Measurements from ENCODE around the gene VPS26C. TPM values are rescaled to one million over a fixed set of nuclear protein-coding genes. Genes with fewer than 3 reads are reported as not detected.
A peak's percentile ranks its signal among the peaks of the same experiment; 100 is the strongest.

VPS26C gene
- total RNA-seq, 1 experiment from 2014 or later, result 56.2 TPM

GRCh38 chr21:37193676-37194075 lies 73.5 kb downstream of the VPS26C start:
- H3K4me3 ChIP-seq (ENCODE audit: insufficient read depth, low read depth, low read length), result no peak overlapping the region
- DNase-seq, result no peak
- H3K36me3 ChIP-seq (replicated peaks; ENCODE audit: control insufficient read depth, insufficient read depth, low read length), result no peaks in the 10 kb centered on the region
- H3K27me3 ChIP-seq (ENCODE audit: control insufficient read depth, insufficient read depth, low read length), result no peaks in the 10 kb centered on the region

GRCh38 chr21:37193006-37193405 lies 74.1 kb downstream of the VPS26C start:
- Histone ChIP-seq H3K27me3 (ENCODE audit: control insufficient read depth, insufficient read depth, low read length) (no peaks in the 10 kb centered on the region), H3K36me3 (replicated peaks; ENCODE audit: control insufficient read depth, insufficient read depth, low read length) (no peaks in the 10 kb centered on the region), H3K4me3 (ENCODE audit: insufficient read depth, low read depth, low read length) (no peak overlapping the region)
- DNase-seq, result peak; percentile 77

GRCh38 chr21:37192019-37192418 lies 75.1 kb downstream of the VPS26C start:
- Histone ChIP-seq H3K4me3 (ENCODE audit: insufficient read depth, low read depth, low read length) (no peak overlapping the region), H3K36me3 (replicated peaks; ENCODE audit: control insufficient read depth, insufficient read depth, low read length) (no peaks in the 10 kb centered on the region), H3K27me3 (ENCODE audit: control insufficient read depth, insufficient read depth, low read length) (no peaks in the 10 kb centered on the region)
- no peak for DNase-seq

GRCh38 chr21:37188825-37189224 lies 78.3 kb downstream of the VPS26C start:
- H3K36me3 ChIP-seq (replicated peaks; ENCODE audit: control insufficient read depth, insufficient read depth, low read length), result no peaks in the 10 kb centered on the region
- no peaks in the 10 kb centered on the region for H3K27me3 ChIP-seq (ENCODE audit: control insufficient read depth, insufficient read depth, low read length)
- H3K4me3 ChIP-seq (ENCODE audit: insufficient read depth, low read depth, low read length), result no peak overlapping the region
- no peak for DNase-seq

- Histone ChIP-seq H3K27me3 (ENCODE audit: control insufficient read depth, insufficient read depth, low read length) (no peaks in the 10 kb centered on the region), H3K4me3 (ENCODE audit: insufficient read depth, low read depth, low read length) (no peak overlapping the region), H3K36me3 (replicated peaks; ENCODE audit: control insufficient read depth, insufficient read depth, low read length) (no peaks in the 10 kb centered on the region)
- DNase-seq, result no peak
Measured at GRCh38 chr21:37186983-37187382, 80.2 kb downstream of the VPS26C start.

GRCh38 chr21:37184784-37185593 lies 82.1 kb downstream of the VPS26C start:
- H3K27me3 ChIP-seq (ENCODE audit: control insufficient read depth, insufficient read depth, low read length), result no peaks in the 10 kb centered on the region
- H3K36me3 ChIP-seq (replicated peaks; ENCODE audit: control insufficient read depth, insufficient read depth, low read length), result no peaks in the 10 kb centered on the region; the same call in 1 of the 2 replicates
- DNase-seq, result no peak
- H3K4me3 ChIP-seq (ENCODE audit: insufficient read depth, low read depth, low read length), result no peak overlapping the region

GRCh38 chr21:37183749-37184148 lies 83.4 kb downstream of the VPS26C start:
- no peak for DNase-seq
- Histone ChIP-seq H3K27me3 (ENCODE audit: control insufficient read depth, insufficient read depth, low read length) (no peaks in the 10 kb centered on the region), H3K36me3 (replicated peaks; ENCODE audit: control insufficient read depth, insufficient read depth, low read length) (no peaks in the 10 kb centered on the region; the same call in 1 of the 2 replicates), H3K4me3 (ENCODE audit: insufficient read depth, low read depth, low read length) (no peak overlapping the region)

- H3K4me3 ChIP-seq (ENCODE audit: insufficient read depth, low read depth, low read length), result no peak overlapping the region
- no peak for DNase-seq
- no peaks in the 10 kb centered on the region; the same call in 1 of the 2 replicates for H3K36me3 ChIP-seq (replicated peaks; ENCODE audit: control insufficient read depth, insufficient read depth, low read length)
- no peaks in the 10 kb centered on the region for H3K27me3 ChIP-seq (ENCODE audit: control insufficient read depth, insufficient read depth, low read length)
Measured at GRCh38 chr21:37182222-37182621, 84.9 kb downstream of the VPS26C start.

- DNase-seq, result no peak
- Histone ChIP-seq H3K4me3 (ENCODE audit: insufficient read depth, low read depth, low read length) (no peak overlapping the region), H3K36me3 (replicated peaks; ENCODE audit: control insufficient read depth, insufficient read depth, low read length) (no peaks in the 10 kb centered on the region; the same call in 1 of the 2 replicates), H3K27me3 (ENCODE audit: control insufficient read depth, insufficient read depth, low read length) (no peaks in the 10 kb centered on the region)
Measured at GRCh38 chr21:37181059-37181458, 86.1 kb downstream of the VPS26C start.

GRCh38 chr21:37176716-37177115 lies 90.4 kb downstream of the VPS26C start:
- Histone ChIP-seq H3K36me3 (replicated peaks; ENCODE audit: control insufficient read depth, insufficient read depth, low read length) (no peaks in the 10 kb centered on the region; the same call in 1 of the 2 replicates), H3K4me3 (ENCODE audit: insufficient read depth, low read depth, low read length) (no peak overlapping the region), H3K27me3 (ENCODE audit: control insufficient read depth, insufficient read depth, low read length) (no peaks in the 10 kb centered on the region)
- DNase-seq, result no peak

Other genes starting within 250 kb of the VPS26C start
- 7.9 and 10.0 TPM in 2 replicates for gene PIGP, start 194.3 kb downstream of the VPS26C start, total RNA-seq (2014; rRNA removed; shearing (Covaris generic))
- 32.2 and 32.3 TPM in 2 replicates for gene TTC3, start 194.1 kb downstream of the VPS26C start, total RNA-seq (2014; rRNA removed; shearing (Covaris generic))
- gene DYRK1A, start 99.4 kb upstream of the VPS26C start, total RNA-seq (2014; rRNA removed; shearing (Covaris generic)), result 52.5 and 71.8 TPM in 2 replicates